ENCODE results near the gene ID3. TPM values are rescaled to one million over a fixed set of nuclear protein-coding genes. Genes with fewer than 3 reads are reported as not detected.
A peak's percentile ranks its signal among the peaks of the same experiment; 100 is the strongest.

The ID3 gene
- total RNA-seq, 1 experiment from 2014 or later: 119 TPM

- Histone ChIP-seq H2BK12ac (ENCODE audit: insufficient read length, low read depth, low read length) (no peak overlapping the region), H2BK15ac (ENCODE audit: low read depth, low read length) (no peak overlapping the region), H4K20me1 (ENCODE audit: control insufficient read depth, insufficient read depth, insufficient read length) (peaks cover 3% of the 10 kb centered on the region), H3K56ac (ENCODE audit: insufficient read length, low read depth, low read length) (no peak overlapping the region), H3K4me1 (ENCODE audit: insufficient read depth, low read length) (0 out of 2 replicates have a peak, but pooled peaks cover 2% of the 10 kb centered on the region), H3K14ac (ENCODE audit: insufficient read depth, low read length) (no peak overlapping the region), H3T11ph (ENCODE audit: low read length) (no peak overlapping the region), H2BK120ac (ENCODE audit: low read depth, low read length, poor library complexity, severe bottlenecking) (no peak overlapping the region), H3K4me2 (ENCODE audit: insufficient read depth, insufficient read length, low read length) (no peak overlapping the region), H4K8ac (replicated peaks; ENCODE audit: insufficient read length, low read depth, low read length) (no peak overlapping the region), H3K9me3 (ENCODE audit: control insufficient read depth, low read depth, low read length) (no peaks in the 10 kb centered on the region), H3K18ac (ENCODE audit: insufficient read length, low read depth, low read length) (no peak overlapping the region), H3K23me2 (ENCODE audit: insufficient read length, low read depth, low read length, poor library complexity, severe bottlenecking) (peaks cover 3% of the 10 kb centered on the region), H4K91ac (ENCODE audit: insufficient read length, low read depth, low read length) (no peak overlapping the region), H3K27ac (ENCODE audit: insufficient read length, low read depth, low read length) (no peak overlapping the region), H3K79me1 (ENCODE audit: insufficient read depth, low read depth, low read length, poor library complexity, severe bottlenecking) (no peaks in the 10 kb centered on the region), H2BK20ac (ENCODE audit: low read depth, low read length, poor library complexity, severe bottlenecking) (no peak overlapping the region), H3K79me2 (ENCODE audit: insufficient read depth, low read length) (no peaks in the 10 kb centered on the region), H3K4ac (ENCODE audit: low read depth, low read length) (no peak overlapping the region), H3K9ac (ENCODE audit: extremely low read depth, insufficient read length, low read length) (no peak overlapping the region), H3K27me3 (ENCODE audit: insufficient read depth, low read length) (peaks cover 4% of the 10 kb centered on the region; the same call in 1 of the 2 replicates), H2AK5ac (ENCODE audit: insufficient read length, low read length) (no peak overlapping the region), H4K5ac (ENCODE audit: insufficient read length, low read depth, low read length) (no peak overlapping the region), H2AFZ (ENCODE audit: low read length) (no peak overlapping the region), H2BK5ac (ENCODE audit: insufficient read length, low read length) (no peak overlapping the region), H3K23ac (ENCODE audit: insufficient read length, low read depth, low read length) (no peak overlapping the region)
- Mint-ChIP-seq H3K36me3 (ENCODE audit: insufficient read depth in 1 of 3, low read depth in 3 of 3) (peaks cover 0 to 4% (median 0%) of the 10 kb centered on the region in 3 experiments; a peak in 2 of 7 replicates), H3K4me3 (no peak overlapping the region), H3K27ac (no peak overlapping the region; a peak in 1 of 7 replicates), H3K9me3 (no peaks in the 10 kb centered on the region), H3K4me1 (peaks cover 26 to 41% of the 10 kb centered on the region in 2 experiments), H3K27me3 (ENCODE audit: low read depth) (peaks cover 40% of the 10 kb centered on the region)
- no CpG with 5 or more reads among the region's 6 CpGs for WGBS (ENCODE audit: extremely low coverage, insufficient read length, low lambda C conversion rate)
- TF ChIP-seq CTCF (conservative IDR thresholded peaks at IDR 0.05): peak; percentile 20; the same call in 2 of the 3 replicates
- no peak for DNase-seq
Observed at GRCh38 chr1:23527900-23528249, 31.4 kb downstream of the ID3 start.
